ENCODE results near the gene ADGRB2. TPM values are rescaled to one million over a fixed set of nuclear protein-coding genes. Genes with fewer than 3 reads are reported as not detected.

ADGRB2 gene
- total and polyA plus RNA-seq, 5 experiments from 2014 or later: 0.05 to 0.18 (median 0.10) TPM; not detected in 2

DNA sequence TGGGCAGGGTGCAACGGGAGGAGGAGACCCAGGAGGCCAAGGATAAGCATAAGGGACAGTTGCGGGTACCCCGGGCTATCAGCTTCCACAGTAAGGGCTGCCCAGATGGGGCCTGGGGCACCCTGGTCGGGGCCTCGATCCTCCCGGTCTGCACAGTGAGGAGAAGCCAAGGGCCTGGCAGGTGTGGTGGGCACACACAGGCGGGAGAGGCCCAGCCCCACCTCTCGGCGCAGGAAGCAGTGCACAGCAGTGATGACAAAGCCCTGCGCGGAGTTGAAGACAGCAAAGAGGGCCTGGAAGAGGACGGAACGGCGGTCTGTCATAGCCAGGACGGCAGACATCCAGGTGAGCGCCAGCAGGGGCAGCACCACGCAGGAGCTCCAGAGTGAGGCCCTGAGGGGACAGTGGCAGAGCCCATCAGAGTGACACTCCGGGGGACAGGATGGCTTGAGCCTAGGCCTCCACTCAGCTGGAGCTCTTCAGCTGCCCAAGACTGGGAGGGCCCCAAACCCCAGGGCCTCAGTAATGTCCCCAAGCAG lies 31.3 kb downstream of the ADGRB2 start:
- H3K27ac Mint-ChIP-seq: peak overlapping the region in 1 of 10 donors; percentile 59
- H3K9me3 Mint-ChIP-seq: no peaks in the 10 kb centered on the region
- H3K4me3 Mint-ChIP-seq: no peak overlapping the region
- POLR2A ChIA-PET: no interaction called here
- no peak for DNase-seq
- peaks cover 0 to 2% (median 0%) of the 10 kb centered on the region in 5 donors for H3K27me3 Mint-ChIP-seq
- peaks cover 4 to 11% (median 7%) of the 10 kb centered on the region in 4 donors for H3K4me1 Mint-ChIP-seq
- no peaks in the 10 kb centered on the region for H3K36me3 Mint-ChIP-seq
- ATAC-seq: no peak

GRCh38 chr1:31732343-31732742 lies 31.8 kb downstream of the ADGRB2 start:
- Mint-ChIP-seq H3K36me3 (no peaks in the 10 kb centered on the region), H3K4me1 (peaks cover 4 to 10% (median 7%) of the 10 kb centered on the region in 4 donors), H3K27me3 (peaks cover 0 to 2% (median 0%) of the 10 kb centered on the region in 5 donors), H3K27ac (no peak overlapping the region), H3K4me3 (no peak overlapping the region), H3K9me3 (no peaks in the 10 kb centered on the region)
- ATAC-seq: no peak
- POLR2A ChIA-PET: no interaction called here
- DNase-seq: no peak

DNA sequence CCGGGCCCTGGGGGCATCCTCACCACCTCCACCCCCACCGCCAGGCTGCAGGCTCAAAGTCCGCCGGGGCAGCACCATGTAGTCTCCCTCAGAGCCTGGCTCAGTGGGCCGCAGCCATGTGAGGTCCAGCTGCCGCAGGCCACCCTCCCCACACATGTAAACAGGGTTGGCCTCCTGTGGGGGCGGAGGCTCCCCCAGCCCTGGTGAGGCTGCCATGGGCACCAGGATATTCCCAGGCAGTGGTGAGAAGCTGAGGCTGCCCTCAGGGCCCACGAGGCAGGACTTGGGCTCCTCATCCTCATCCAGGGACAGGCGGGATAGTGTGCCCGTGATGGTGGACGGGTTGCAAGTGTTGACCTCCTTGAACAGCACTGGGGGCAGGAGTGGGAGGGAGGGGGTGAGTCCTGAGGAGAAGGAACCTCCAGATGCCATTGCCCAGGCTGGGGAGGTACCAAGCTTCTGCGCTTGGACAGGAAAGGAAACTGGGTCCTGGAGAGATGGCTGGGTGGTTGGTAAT lies 33.0 kb downstream of the ADGRB2 start:
- peaks cover 0 to 5% (median under 1%) of the 10 kb centered on the region in 4 donors for H3K4me1 Mint-ChIP-seq
- ATAC-seq: no peak
- no peak overlapping the region for H3K27ac Mint-ChIP-seq
- peaks cover 0 to 2% (median 0%) of the 10 kb centered on the region in 5 donors for H3K27me3 Mint-ChIP-seq
- H3K9me3 Mint-ChIP-seq: no peaks in the 10 kb centered on the region
- POLR2A ChIA-PET: no interaction called here
- no peak overlapping the region for H3K4me3 Mint-ChIP-seq
- DNase-seq: no peak
- no peaks in the 10 kb centered on the region for H3K36me3 Mint-ChIP-seq

DNA sequence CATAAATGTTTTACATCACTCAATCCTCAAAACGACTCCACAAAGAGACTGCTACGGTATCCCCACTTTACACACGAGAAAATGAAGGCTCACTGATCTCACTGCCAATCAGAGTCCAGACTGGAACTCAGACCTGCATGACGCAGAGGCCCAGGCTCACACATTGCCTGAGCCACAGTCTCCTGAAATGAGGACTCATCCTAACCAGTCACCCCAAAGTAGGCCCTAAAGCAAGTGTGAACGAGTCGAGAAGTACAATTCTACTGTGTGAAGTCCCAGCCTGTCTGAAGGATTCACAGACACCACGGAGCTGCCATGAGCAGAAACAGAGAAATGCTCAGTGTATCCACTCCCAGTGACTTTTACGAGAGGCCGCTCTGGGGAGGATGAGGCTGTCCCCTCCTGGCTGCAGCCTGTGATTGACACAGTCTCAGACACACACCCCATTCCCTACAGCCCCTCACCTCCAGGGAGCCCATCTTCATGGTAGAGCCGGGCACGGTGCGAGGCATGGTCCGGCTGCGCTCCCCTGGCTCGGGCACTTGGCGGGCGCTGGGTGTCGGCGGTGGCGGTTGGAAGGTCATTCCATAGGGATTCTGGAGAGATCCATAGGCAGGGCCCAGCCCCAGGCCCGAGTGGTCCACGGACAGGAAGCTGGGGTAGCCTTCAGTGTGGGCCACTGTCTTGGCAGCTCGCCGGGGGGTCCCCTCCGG lies 33.6 kb downstream of the ADGRB2 start:
- Mint-ChIP-seq H3K27me3 (peaks cover 0 to 2% (median 0%) of the 10 kb centered on the region in 5 donors), H3K4me3 (no peak overlapping the region), H3K4me1 (peaks cover 0 to 5% (median under 1%) of the 10 kb centered on the region in 4 donors), H3K9me3 (no peaks in the 10 kb centered on the region), H3K36me3 (no peaks in the 10 kb centered on the region), H3K27ac (no peak overlapping the region)
- DNase-seq (no peak), ATAC-seq (no peak)
- POLR2A ChIA-PET: no interaction called here

- Mint-ChIP-seq H3K27ac (no peak overlapping the region), H3K36me3 (no peaks in the 10 kb centered on the region), H3K4me1 (peaks cover 0 to 5% (median under 1%) of the 10 kb centered on the region in 4 donors), H3K9me3 (peaks cover 0 to 1% (median 0%) of the 10 kb centered on the region in 9 donors), H3K27me3 (peaks cover 0 to 3% (median 2%) of the 10 kb centered on the region in 5 donors), H3K4me3 (no peak overlapping the region)
- DNase-seq (no peak), ATAC-seq (no peak)
- POLR2A ChIA-PET: no interaction called here
Measured at GRCh38 chr1:31727849-31728248, 36.3 kb downstream of the ADGRB2 start.

DNA sequence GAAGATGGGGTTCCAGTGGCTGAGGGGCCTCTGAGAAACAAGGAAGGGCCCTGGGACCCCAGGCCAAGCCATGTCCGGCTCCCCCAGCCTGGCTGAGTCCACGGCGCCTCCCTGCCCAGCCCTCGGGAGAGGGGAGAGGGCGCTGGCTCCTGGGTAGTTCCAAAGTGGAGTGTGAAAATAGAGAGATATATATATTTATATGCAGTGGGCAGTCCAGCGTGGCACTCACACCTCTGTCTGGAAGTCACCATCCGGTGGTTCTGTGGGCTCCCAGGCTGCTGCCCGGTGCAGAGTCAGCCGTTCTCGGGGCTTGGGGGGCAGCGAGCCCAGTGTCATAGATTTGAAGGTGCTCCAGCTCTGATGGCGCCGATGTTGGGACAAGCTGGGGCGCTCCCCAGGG lies 36.9 kb downstream of the ADGRB2 start:
- no peak for ATAC-seq
- peaks cover 0 to 5% (median 0%) of the 10 kb centered on the region in 3 donors for H3K36me3 Mint-ChIP-seq

DNA sequence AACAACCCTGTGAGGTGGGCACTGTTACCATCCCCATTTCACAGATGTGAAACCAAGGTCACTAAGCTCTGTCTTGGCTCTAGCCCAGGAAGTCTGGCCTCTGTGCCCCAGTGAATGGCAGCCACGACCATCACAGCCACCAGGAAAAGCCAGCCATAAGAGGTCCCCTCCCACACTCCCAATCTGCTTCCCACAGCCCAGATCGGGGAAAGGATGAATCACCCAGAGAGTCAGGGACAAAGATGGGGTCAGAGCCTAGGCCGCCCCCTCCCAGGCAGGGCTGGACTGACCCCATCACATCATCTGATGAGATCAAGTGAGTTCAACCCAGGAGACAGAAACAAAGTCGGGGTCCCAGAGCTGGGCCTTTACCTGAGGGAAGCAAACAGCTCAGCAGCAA lies 37.4 kb downstream of the ADGRB2 start:
- Mint-ChIP-seq H3K4me3 (no peak overlapping the region), H3K9me3 (peaks cover 0 to 12% (median 0%) of the 10 kb centered on the region in 9 donors), H3K36me3 (peaks cover 0 to 5% (median 0%) of the 10 kb centered on the region in 3 donors), H3K27me3 (peaks cover 5 to 13% (median 11%) of the 10 kb centered on the region in 5 donors), H3K4me1 (peaks cover 0 to 5% (median under 1%) of the 10 kb centered on the region in 4 donors), H3K27ac (no peak overlapping the region)
- DNase-seq: no peak
- no peak for ATAC-seq
- POLR2A ChIA-PET: no interaction called here

More for the DNA sequence above, 36.9 kb downstream of the ADGRB2 start:
- no peak for DNase-seq
- Mint-ChIP-seq H3K27me3 (peaks cover 4 to 8% (median 8%) of the 10 kb centered on the region in 5 donors), H3K27ac (no peak overlapping the region), H3K4me3 (no peak overlapping the region), H3K4me1 (peaks cover 0 to 5% (median under 1%) of the 10 kb centered on the region in 4 donors), H3K9me3 (peaks cover 0 to 8% (median 0%) of the 10 kb centered on the region in 9 donors)
- POLR2A ChIA-PET: no interaction called here

DNA sequence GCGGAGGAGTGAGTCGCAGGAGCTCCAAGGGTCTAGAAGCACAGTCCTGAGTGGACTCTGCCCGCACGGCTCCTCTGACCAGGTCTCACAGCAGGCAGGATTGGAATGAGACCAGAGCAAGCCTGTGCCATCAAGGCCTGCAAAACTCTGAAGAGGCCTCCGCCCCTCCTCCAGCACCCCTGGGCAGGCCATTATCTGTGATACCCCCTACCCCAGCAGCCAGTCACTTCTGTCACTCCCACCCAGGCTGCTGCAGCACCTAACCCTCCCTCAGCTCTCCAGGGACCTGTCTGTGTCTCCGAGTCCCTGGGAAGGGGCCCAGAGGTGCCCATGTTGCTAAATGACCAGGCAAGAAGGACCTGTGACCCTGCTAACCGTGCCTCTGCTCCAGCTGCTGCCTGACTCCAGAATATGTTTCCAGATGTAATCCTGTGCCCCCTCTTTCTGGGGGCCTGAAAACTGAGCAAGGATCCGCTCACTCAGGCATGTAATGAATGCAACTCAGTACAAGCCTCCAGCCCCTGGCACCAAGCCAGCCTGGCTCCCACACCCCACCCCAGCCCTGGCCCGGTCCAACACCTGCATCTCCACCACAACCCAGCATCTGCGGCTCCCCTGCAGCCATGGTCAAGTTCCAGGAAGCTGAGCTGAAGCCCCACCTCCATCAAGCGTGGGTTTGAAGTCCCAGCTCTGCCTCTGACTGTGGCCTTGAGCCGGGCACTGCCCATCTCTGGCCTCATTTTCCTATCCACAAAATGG lies 38.2 kb downstream of the ADGRB2 start:
- DNase-seq (no peak), ATAC-seq (no peak)
- Mint-ChIP-seq H3K9me3 (peaks cover 0 to 12% (median 0%) of the 10 kb centered on the region in 9 donors), H3K36me3 (peaks cover 0 to 5% (median 0%) of the 10 kb centered on the region in 3 donors), H3K27ac (no peak overlapping the region), H3K4me1 (peaks cover 0 to 5% (median under 1%) of the 10 kb centered on the region in 4 donors), H3K4me3 (no peak overlapping the region), H3K27me3 (peaks cover 5 to 20% (median 14%) of the 10 kb centered on the region in 5 donors)
- POLR2A ChIA-PET: interaction anchor here (0.6 kb wide), 1 partner anchor 544 kb away, joined by 4 read pairs; no protein-coding TSS in a partner anchor

- Mint-ChIP-seq H3K4me3 (no peak overlapping the region), H3K27me3 (peaks cover 5 to 27% (median 17%) of the 10 kb centered on the region in 5 donors), H3K4me1 (peaks cover 0 to 5% (median 0%) of the 10 kb centered on the region in 4 donors), H3K36me3 (peaks cover 0 to 5% (median 0%) of the 10 kb centered on the region in 3 donors), H3K27ac (peak overlapping the region in 1 of 10 donors; percentile 32), H3K9me3 (peaks cover 0 to 12% (median 0%) of the 10 kb centered on the region in 9 donors)
- no peak for ATAC-seq
- DNase-seq: no peak
- POLR2A ChIA-PET: interaction anchor here (0.6 kb wide), 1 partner anchor 545 kb away, joined by 4 read pairs; no protein-coding TSS in a partner anchor
Measured at GRCh38 chr1:31725134-31725533, 39.0 kb downstream of the ADGRB2 start.

DNA sequence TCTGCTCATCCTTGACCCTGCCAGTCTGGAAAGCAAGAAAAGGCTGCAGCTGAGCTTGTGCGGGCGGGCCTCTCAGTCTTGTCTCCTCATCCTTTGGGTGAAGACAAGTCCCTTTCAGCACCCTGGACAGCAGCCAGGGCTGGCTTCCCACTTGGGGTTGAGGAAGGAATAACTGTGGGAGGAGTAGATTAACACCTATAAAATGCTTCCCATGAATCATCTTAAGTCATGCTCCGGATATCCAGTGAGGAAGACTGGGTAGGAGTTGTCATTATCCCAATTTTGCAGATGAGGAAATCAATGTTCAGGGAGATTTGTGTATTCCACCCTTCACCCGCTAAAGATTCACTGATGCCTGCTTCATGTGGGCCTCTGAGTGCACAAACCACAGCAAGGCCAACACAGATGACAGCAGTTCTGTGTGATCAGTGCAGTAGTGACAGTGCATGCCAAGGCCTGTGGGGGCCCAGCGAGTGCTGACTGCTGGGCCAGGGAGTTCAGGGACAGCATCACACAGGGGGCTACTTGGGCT lies 40.2 kb downstream of the ADGRB2 start:
- H3K27ac Mint-ChIP-seq: no peak overlapping the region
- peaks cover 0 to 12% (median 0%) of the 10 kb centered on the region in 9 donors for H3K9me3 Mint-ChIP-seq
- no peak for ATAC-seq
- peaks cover 0 to 5% (median 0%) of the 10 kb centered on the region in 3 donors for H3K36me3 Mint-ChIP-seq
- POLR2A ChIA-PET: no interaction called here
- peaks cover 0 to 1% (median 0%) of the 10 kb centered on the region in 4 donors for H3K4me1 Mint-ChIP-seq
- no peak overlapping the region for H3K4me3 Mint-ChIP-seq
- H3K27me3 Mint-ChIP-seq: peaks cover 5 to 32% (median 20%) of the 10 kb centered on the region in 5 donors
- DNase-seq: peak in 5 of 10 donors; percentile 20 to 44 (median 29)

- ATAC-seq (no peak), DNase-seq (no peak)
- H3K27me3 Mint-ChIP-seq: peaks cover 29 to 86% (median 56%) of the 10 kb centered on the region in 5 donors
- peaks cover 0 to 12% (median 0%) of the 10 kb centered on the region in 9 donors for H3K9me3 Mint-ChIP-seq
- H3K36me3 Mint-ChIP-seq: peaks cover 0 to 5% (median 0%) of the 10 kb centered on the region in 3 donors
- POLR2A ChIA-PET: no interaction called here
- H3K4me3 Mint-ChIP-seq: no peak overlapping the region
- peaks cover 9 to 23% (median 17%) of the 10 kb centered on the region in 4 donors for H3K4me1 Mint-ChIP-seq
- H3K27ac Mint-ChIP-seq: no peak overlapping the region
Measured at GRCh38 chr1:31718327-31718897, 45.7 kb downstream of the ADGRB2 start.

GRCh38 chr1:31717341-31717740 lies 46.8 kb downstream of the ADGRB2 start:
- no peak for ATAC-seq

More at GRCh38 chr1:31717341-31717740, 46.8 kb downstream of the ADGRB2 start:
- POLR2A ChIA-PET: no interaction called here
- Mint-ChIP-seq H3K27ac (peak overlapping the region in 1 of 10 donors; percentile 51), H3K4me1 (peaks cover 9 to 23% (median 17%) of the 10 kb centered on the region in 4 donors), H3K9me3 (peaks cover 0 to 6% (median 0%) of the 10 kb centered on the region in 9 donors), H3K36me3 (peaks cover 0 to 1% (median 0%) of the 10 kb centered on the region in 3 donors), H3K4me3 (no peak overlapping the region), H3K27me3 (peaks cover 30 to 90% (median 58%) of the 10 kb centered on the region in 5 donors)
- DNase-seq: no peak

All from naive thymus-derived CD8-positive, alpha-beta T cell (primary cell).